GM12892 (cell line): ENCODE measurements around the gene ODF2L.

Experiments
- POLR2A ChIP-seq: IDR thresholded peaks from 2 replicates; pipeline ENCODE4 v1.6.1; 2011; ENCODE audit warnings: low read depth, low read length, control low read depth
- POLR2AphosphoS5 ChIP-seq: IDR thresholded peaks from 2 replicates; pipeline ENCODE4 v1.6.1; 2011; ENCODE audit warnings: low read depth, low read length, control low read depth
- TAF1 ChIP-seq: IDR thresholded peaks from 2 replicates; pipeline ENCODE4 v1.6.1; 2011; ENCODE audit warnings: low read depth, mild to moderate bottlenecking, control low read depth, low read length, borderline replicate concordance

GRCh38 chr1:86394416-86394815, 1.7 kb downstream of the ODF2L start:
- TF ChIP-seq POLR2A = no peak
- no peak for TF ChIP-seq POLR2AphosphoS5
- no peak for TF ChIP-seq TAF1
